Neuronal stem cell (in vitro differentiated cells): Measurements from ENCODE around the gene CARD11.

ENCODE experiments used
- DNase-seq: peaks from one replicate; pipeline ENCODE4 v3.0.0-alpha.2; 2013; ENCODE audit warnings: low spot score
- H2AFZ ChIP-seq: one replicate; pipeline ENCODE4 v1.6.1; 2013; ENCODE audit warnings: mild to moderate bottlenecking, low read length, inconsistent platforms
- H2AK5ac ChIP-seq: 2 replicates; pipeline ENCODE4 v1.6.1; 2013; ENCODE audit warnings: low read depth, mild to moderate bottlenecking, inconsistent platforms, low read length, moderate library complexity, mixed read lengths
- H2BK120ac ChIP-seq: 2 replicates; pipeline ENCODE4 v1.6.1; 2013; ENCODE audit warnings: low read depth, mild to moderate bottlenecking, inconsistent platforms, low read length, moderate library complexity, mixed read lengths
- H2BK12ac ChIP-seq: one replicate; pipeline ENCODE4 v1.6.1; 2013; ENCODE audit warnings: low read length, inconsistent platforms
- H2BK15ac ChIP-seq: 2 replicates; pipeline ENCODE4 v1.6.1; 2013; ENCODE audit warnings: mild to moderate bottlenecking, low read length, inconsistent platforms, mixed read lengths
- H2BK5ac ChIP-seq: one replicate; pipeline ENCODE4 v1.6.1; 2013; ENCODE audit warnings: inconsistent platforms, mild to moderate bottlenecking, low read length, moderate library complexity
- H3K14ac ChIP-seq: one replicate; pipeline ENCODE4 v1.6.1; 2013; ENCODE audit warnings: low read length, inconsistent platforms
- H3K18ac ChIP-seq: 2 replicates; pipeline ENCODE4 v1.6.1; 2013; ENCODE audit warnings: low read length, inconsistent platforms
- H3K23ac ChIP-seq: 2 replicates; pipeline ENCODE4 v1.6.1; 2013; ENCODE audit warnings: low read depth, mild to moderate bottlenecking, mixed read lengths, low read length, inconsistent platforms; ENCODE audit not compliant: poor library complexity
- H3K27ac ChIP-seq: replicated peaks from 3 replicates; pipeline ENCODE4 v1.5.1; 2013; ENCODE audit warnings: low read length, inconsistent platforms
- H3K27me3 ChIP-seq, 3 experiments: 2 replicates each; pipeline ENCODE4 v1.6.1; 2013; ENCODE audit warnings: low read length in 3 of 3, mild to moderate bottlenecking in 2 of 3, inconsistent platforms in 1 of 3, low read depth in 1 of 3, mixed read lengths in 1 of 3, moderate library complexity in 1 of 3; ENCODE audit not compliant: control insufficient read depth in 3 of 3, insufficient read depth in 3 of 3
- H3K36me3 ChIP-seq, 2 donors: replicated peaks in 1 of 2; 2 replicates each; pipeline ENCODE4 v1.6.1; 2013; ENCODE audit warnings: low read length in 2 of 2; ENCODE audit not compliant: control insufficient read depth in 2 of 2, insufficient read depth in 2 of 2
- H3K4ac ChIP-seq: 2 replicates; pipeline ENCODE4 v1.6.1; 2013; ENCODE audit warnings: inconsistent platforms, mild to moderate bottlenecking, low read length, moderate library complexity
- H3K4me1 ChIP-seq, 2 donors: 1 replicate in 1 of 2; 2 replicates in 1 of 2; pipeline ENCODE4 v1.6.1; 2013; ENCODE audit warnings: low read length in 2 of 2, low read depth in 1 of 2; ENCODE audit not compliant: control insufficient read depth in 2 of 2, insufficient read depth in 1 of 2
- H3K4me2 ChIP-seq: one replicate; pipeline ENCODE4 v1.6.1; 2013; ENCODE audit warnings: mild to moderate bottlenecking, low read length, inconsistent platforms; ENCODE audit not compliant: insufficient read depth, poor library complexity, severe bottlenecking
- H3K4me3 ChIP-seq, 2 donors: 2 replicates each; pipeline ENCODE4 v1.5.1; 2013; ENCODE audit warnings: low read length in 2 of 2, mild to moderate bottlenecking in 2 of 2, inconsistent platforms in 1 of 2, moderate library complexity in 1 of 2
- H3K79me1 ChIP-seq: one replicate; pipeline ENCODE4 v1.6.1; 2013; ENCODE audit warnings: low read depth, mild to moderate bottlenecking, inconsistent platforms, low read length, moderate library complexity
- H3K9ac ChIP-seq: one replicate; pipeline ENCODE4 v1.6.1; 2013; ENCODE audit warnings: mild to moderate bottlenecking, low read depth, low read length, inconsistent platforms; ENCODE audit not compliant: poor library complexity
- H3K9me3 ChIP-seq, 2 donors: replicated peaks in 1 of 2; 2 replicates each; pipeline versions ENCODE3 to v1.6.1; 2013; ENCODE audit warnings: low read length in 2 of 2, mild to moderate bottlenecking in 2 of 2, inconsistent platforms in 1 of 2, low read depth in 1 of 2, mixed read lengths in 1 of 2, moderate library complexity in 1 of 2; ENCODE audit not compliant: control insufficient read depth in 2 of 2, insufficient read depth in 1 of 2
- H4K8ac ChIP-seq: one replicate; pipeline ENCODE4 v1.6.1; 2013; ENCODE audit warnings: low read depth, mild to moderate bottlenecking, inconsistent platforms, low read length, moderate library complexity
- H4K91ac ChIP-seq: one replicate; pipeline ENCODE4 v1.6.1; 2013; ENCODE audit warnings: low read length, low read depth, mild to moderate bottlenecking, inconsistent platforms; ENCODE audit not compliant: poor library complexity
- WGBS, 2 donors: extraction: QIAGEN DNeasy Blood & Tissue Kit; methylation state at CpG; one replicate each; pipeline ENCODE4 v1.1.7; 2013; ENCODE audit warnings: missing lambda C conversion rate in 2 of 2, mixed read lengths in 1 of 2; ENCODE audit not compliant: insufficient read length in 2 of 2, insufficient replicate concordance in 1 of 2; ENCODE audit errors: extremely low coverage in 2 of 2; 5-methylcytosine and 5-hydroxymethylcytosine counted together

The CARD11 gene

DNA sequence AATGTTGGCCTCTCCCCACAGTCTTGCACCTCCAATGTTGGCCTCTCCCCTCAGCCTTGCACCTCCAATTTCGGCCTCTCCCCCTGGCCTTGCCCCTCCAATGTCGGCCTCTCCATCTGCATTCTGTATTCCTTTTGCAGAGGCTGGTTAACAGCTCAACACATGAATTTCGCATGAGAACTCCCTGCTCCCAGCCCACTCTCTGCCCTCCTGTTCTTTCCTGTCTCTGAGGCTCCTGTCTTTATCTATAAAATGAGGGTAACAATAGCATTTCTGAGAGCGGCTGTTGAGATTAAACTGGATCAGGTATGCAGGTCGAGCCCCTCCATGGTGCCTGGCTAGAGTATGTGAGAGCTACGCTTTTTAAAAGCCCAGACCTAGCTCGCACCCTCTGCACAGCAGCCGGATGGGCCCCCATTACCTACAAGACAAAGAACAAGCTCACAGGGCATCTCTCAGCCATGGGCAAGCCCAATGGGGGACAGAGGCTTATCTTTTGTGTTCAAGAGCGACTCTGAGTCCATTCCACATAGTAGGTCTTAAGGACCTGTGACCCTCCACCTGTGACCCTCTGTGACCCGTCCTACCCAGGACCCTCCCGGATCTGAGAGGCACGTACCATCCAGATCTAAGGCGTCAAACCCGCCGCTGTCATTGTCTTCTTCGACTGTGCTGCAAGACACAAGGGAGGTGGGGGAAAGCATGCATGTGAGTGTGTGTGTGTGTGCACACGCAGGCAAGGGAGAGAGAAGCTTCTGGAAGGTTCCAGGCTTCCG lies 117.4 kb downstream of the CARD11 start:
- Histone ChIP-seq H3K9ac (no peak overlapping the region), H4K91ac (no peak overlapping the region), H3K79me1 (no peaks in the 10 kb centered on the region), H2BK5ac (no peak overlapping the region), H4K8ac (no peak overlapping the region), H3K23ac (no peak overlapping the region), H3K4me2 (no peak overlapping the region), H3K4ac (no peak overlapping the region), H2AK5ac (no peak overlapping the region), H3K27me3 (peaks cover 0 to 27% (median 0%) of the 10 kb centered on the region in 3 experiments), H3K27ac (no peak overlapping the region), H3K18ac (no peak overlapping the region), H2BK120ac (no peak overlapping the region), H2AFZ (no peak overlapping the region), H3K4me1 (peaks cover 5 to 12% of the 10 kb centered on the region in 2 donors), H2BK12ac (no peak overlapping the region), H3K36me3 (no peaks in the 10 kb centered on the region), H2BK15ac (no peak overlapping the region), H3K4me3 (peak overlapping the region in 1 of 2 donors; percentile 8), H3K9me3 (no peaks in the 10 kb centered on the region), H3K14ac (peak overlapping the region; percentile 17)
- WGBS, 2 donors = no CpG with 5 or more reads among the region's 18 CpGs
- no peak for DNase-seq

DNA sequence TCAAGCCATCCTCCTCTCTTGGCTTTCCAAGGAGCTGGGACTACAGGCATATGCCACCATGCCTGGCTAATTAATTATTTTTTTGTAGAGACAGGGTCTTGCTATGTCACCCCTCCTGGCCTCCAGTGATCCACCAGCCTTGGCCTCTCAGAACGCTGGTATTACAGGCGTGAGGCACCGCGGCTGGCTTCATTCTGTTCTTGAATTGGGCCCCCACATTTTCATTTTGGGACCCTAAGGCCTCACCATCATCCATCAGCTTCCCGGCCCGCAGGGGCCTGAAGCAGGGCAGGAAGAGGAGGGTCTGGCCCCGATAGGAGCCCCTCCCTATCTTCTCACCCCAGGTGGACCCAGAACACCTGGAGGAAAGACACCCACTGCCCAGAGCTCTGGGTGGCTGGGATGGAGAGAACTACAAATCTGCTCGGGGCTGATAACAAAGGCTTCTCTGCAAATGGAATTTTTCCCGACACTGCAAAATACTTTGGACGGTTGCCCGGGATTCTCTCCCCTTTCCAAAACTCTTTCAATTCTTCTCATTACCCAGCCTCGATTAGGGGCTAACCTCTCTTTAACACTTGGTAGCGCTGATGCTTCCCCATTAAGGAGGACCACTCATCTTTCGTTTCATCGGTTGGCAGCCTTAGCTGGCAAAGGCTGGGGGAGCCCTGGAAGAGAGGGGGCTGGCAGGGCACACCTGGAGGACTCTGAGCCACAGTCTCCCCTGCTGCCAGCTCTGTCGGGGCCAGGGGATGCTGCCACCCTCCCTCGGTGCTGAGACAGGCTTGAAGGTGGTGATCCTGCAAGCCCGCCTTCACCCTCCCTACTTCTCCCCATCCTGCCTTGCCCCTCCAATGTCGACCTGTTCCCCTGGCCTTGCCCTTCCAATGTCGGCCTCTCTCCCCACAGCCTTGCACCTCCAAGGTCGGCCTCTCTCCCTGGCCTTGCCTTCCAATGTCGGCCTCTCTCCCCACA lies 118.5 kb downstream of the CARD11 start:
- Histone ChIP-seq H4K8ac (no peak overlapping the region), H2AK5ac (peak overlapping the region; percentile 62), H3K36me3 (no peaks in the 10 kb centered on the region), H2BK15ac (peak overlapping the region; percentile 58), H4K91ac (no peak overlapping the region), H3K9me3 (no peaks in the 10 kb centered on the region), H3K27ac (no peak overlapping the region), H3K4ac (no peak overlapping the region), H3K23ac (no peak overlapping the region), H3K4me3 (no peak overlapping the region), H3K4me2 (no peak overlapping the region), H3K4me1 (peaks cover 9 to 14% of the 10 kb centered on the region in 2 donors), H3K18ac (peak overlapping the region; percentile 76), H3K27me3 (peaks cover 0 to 27% (median 0%) of the 10 kb centered on the region in 3 experiments), H3K79me1 (no peaks in the 10 kb centered on the region), H2BK5ac (no peak overlapping the region), H3K14ac (peak overlapping the region; percentile 21), H3K9ac (no peak overlapping the region), H2AFZ (no peak overlapping the region), H2BK120ac (no peak overlapping the region), H2BK12ac (peak overlapping the region; percentile 63)
- no CpG with 5 or more reads among the region's 22 CpGs for WGBS, 2 donors
- no peak for DNase-seq

DNA sequence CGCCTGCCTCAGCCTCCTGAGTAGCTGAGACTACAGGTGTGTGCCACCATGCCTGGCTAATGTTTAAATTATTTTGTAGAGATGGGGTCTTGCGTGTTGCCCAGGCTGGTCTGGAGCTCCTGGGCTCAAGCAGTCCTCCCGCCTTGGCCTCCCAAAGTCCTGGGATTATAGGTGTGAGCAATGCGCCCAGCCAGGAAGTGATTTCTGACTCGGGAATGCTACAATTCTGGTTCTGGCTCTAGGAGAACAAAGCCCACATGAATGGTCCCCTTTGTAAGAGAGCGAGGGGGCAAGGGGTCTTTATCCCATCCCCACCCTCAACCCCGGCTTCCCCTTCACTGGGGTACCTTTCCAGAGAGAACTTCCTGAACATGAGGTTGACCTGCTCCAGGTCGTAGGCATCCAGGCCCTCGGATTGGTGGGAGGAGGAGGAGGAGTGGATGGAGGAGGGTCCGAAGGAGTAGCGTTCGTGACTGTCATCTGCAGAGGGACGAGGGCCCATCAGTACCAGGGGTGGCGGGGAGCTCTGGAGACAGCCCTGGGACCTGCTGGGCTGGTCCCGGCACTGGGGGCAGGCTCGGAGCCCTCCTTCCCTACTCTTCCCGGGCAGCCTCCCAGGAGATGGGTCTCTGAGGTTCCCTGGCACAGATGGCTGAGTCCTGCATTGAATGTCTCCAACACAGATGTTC lies 119.6 kb downstream of the CARD11 start:
- Histone ChIP-seq H2BK120ac (no peak overlapping the region), H3K4ac (no peak overlapping the region), H2AK5ac (peak overlapping the region; percentile 73), H3K9ac (no peak overlapping the region), H4K8ac (no peak overlapping the region), H3K79me1 (no peaks in the 10 kb centered on the region), H3K4me2 (no peak overlapping the region), H3K4me3 (no peak overlapping the region), H3K36me3 (no peaks in the 10 kb centered on the region), H2BK12ac (no peak overlapping the region), H2AFZ (no peak overlapping the region), H2BK15ac (no peak overlapping the region), H3K18ac (peak overlapping the region; percentile 78), H3K27me3 (peaks cover 0 to 25% (median 0%) of the 10 kb centered on the region in 3 experiments), H2BK5ac (peak overlapping the region; percentile 2), H3K4me1 (peaks cover 9 to 14% of the 10 kb centered on the region in 2 donors), H4K91ac (no peak overlapping the region), H3K9me3 (no peaks in the 10 kb centered on the region), H3K14ac (no peak overlapping the region), H3K23ac (no peak overlapping the region), H3K27ac (no peak overlapping the region)
- WGBS, 2 donors = no CpG with 5 or more reads among the region's 17 CpGs
- no peak for DNase-seq
